DMS53 (cell line): ENCODE data around the gene PSMD12.
"Not testable (repeated sequence)": the region's sequence is repeated elsewhere in the genome, so short reads cannot be mapped to it uniquely, and the experiment has no call there.

Experiments
- DNase-seq: peaks from one replicate; lab custom pipeline; 2025; lab: John Stamatoyannopoulos, UW

The PSMD12 gene

DNA sequence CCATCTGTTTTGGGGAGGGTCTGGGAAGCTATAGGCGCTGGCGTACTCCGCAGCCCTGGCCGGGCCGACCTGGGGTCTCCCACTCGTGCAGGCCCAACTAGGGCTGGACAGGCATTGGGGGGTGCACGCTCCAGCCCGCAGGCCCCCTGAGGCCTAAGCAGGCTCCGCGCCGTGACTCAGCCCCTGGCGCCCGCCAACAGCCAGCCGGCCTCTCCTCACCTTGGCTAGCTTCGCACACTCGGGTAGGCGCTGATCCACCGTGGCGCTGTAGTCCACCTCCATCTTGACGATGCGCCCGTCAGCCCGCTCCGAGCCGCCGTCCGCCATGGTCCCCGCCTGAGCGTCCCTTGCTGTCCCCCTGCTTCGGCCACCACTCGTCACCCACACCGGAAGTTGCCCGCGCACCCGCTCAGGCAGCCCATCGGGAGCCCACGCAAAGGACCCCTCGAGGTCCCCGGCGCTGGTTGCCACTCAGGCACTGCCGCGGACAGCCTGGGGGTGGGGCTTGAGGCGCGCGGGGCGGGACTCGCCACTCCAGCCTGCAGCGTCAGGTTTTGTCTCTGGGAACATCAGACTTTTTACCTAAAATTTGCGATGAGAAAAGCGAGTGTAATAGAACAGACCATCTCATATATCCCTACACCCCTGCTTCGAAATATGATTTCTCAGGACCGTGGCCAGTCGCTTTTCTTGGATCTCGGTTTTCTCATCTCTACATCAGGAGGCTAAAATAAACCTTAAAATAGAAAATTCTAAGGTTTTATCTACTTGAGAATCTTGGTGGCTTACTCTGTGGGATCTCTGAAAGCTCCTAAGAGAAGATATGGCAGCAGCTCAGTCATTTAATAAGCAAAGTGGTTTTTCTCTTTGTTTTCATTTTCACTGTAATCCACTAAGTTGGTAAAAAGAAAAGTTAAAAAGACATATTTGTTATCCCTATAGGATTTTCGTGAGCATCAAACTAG, at the start of gene PSMD12:
PSMD12 (minus strand) TSS at position 385 of the 965 bp plus-strand sequence; CDS start at position 327, 58 bp downstream.
- DNase-seq = peak; percentile 96

DNA sequence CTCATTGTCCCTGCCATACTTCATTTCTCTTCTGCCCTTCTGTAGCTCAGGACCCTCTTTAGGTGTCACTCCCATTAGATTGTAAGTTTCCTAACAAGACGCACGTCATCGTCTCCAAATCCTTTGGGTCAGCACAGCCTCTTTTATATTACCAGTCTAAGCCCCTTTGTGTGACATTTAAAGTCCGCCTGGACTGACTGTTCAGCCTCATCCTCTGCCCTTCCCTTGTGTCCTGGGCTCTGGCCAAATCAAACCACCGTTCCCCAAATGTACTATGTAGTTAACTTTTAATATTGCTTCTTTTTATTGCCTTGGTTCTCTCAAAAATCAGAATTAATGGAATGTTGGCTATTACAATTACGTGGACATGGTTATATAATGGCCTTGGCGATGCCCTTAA, 48.9 kb upstream of the PSMD12 start:
- DNase-seq = no peak

DNA sequence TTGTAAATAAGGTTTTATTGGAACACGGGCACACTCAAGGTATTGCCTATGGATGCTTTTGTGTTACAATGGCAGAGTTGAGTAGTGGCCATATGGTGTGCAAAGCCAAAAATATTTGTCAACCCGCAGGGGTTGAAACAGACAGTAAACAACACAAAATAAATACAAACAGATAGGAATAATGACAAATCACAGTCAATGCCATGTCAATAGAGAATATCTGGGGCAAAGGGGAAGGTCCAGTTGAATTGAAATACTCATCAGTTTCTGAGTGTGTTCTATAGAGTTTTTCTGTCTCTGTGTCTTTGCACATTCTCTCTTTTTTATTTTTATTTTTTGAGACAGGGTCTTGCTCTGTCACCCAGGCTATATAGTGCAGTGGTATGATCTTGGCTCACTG, 48.2 kb upstream of the PSMD12 start:
- no peak for DNase-seq

DNA sequence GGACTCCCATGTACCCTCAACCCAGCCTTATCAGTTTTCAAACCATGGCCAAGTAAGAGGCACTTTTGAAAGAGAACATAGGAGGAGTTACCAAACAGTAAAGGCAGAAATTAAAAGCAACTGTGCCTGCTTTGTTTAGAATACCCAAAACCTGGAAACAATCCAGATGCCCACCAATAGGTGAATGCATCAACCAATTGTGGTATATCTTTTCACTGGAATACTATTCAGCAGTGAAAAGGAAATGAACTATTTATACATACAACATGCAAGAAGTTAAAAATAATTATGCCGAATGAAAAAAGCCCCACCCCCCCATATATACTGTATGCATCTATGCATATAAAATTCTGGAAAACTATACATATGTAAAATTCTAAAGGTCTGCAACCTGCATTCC, 47.8 kb upstream of the PSMD12 start:
- DNase-seq = no peak

GRCh38 chr17:67413388-67413787, 47.0 kb upstream of the PSMD12 start:
- DNase-seq = no peak

GRCh38 chr17:67412941-67413340, 46.6 kb upstream of the PSMD12 start:
- no peak for DNase-seq

- DNase-seq = no peak
Observed at GRCh38 chr17:67412032-67412431, 45.7 kb upstream of the PSMD12 start.

GRCh38 chr17:67411397-67411796, 45.0 kb upstream of the PSMD12 start:
- no peak for DNase-seq

- not testable (repeated sequence) for DNase-seq
Observed at GRCh38 chr17:67408455-67408830, 42.1 kb upstream of the PSMD12 start.

GRCh38 chr17:67403483-67403882, 37.1 kb upstream of the PSMD12 start:
- no peak for DNase-seq

- no peak for DNase-seq
Observed at GRCh38 chr17:67403065-67403464, 36.7 kb upstream of the PSMD12 start.

DNA sequence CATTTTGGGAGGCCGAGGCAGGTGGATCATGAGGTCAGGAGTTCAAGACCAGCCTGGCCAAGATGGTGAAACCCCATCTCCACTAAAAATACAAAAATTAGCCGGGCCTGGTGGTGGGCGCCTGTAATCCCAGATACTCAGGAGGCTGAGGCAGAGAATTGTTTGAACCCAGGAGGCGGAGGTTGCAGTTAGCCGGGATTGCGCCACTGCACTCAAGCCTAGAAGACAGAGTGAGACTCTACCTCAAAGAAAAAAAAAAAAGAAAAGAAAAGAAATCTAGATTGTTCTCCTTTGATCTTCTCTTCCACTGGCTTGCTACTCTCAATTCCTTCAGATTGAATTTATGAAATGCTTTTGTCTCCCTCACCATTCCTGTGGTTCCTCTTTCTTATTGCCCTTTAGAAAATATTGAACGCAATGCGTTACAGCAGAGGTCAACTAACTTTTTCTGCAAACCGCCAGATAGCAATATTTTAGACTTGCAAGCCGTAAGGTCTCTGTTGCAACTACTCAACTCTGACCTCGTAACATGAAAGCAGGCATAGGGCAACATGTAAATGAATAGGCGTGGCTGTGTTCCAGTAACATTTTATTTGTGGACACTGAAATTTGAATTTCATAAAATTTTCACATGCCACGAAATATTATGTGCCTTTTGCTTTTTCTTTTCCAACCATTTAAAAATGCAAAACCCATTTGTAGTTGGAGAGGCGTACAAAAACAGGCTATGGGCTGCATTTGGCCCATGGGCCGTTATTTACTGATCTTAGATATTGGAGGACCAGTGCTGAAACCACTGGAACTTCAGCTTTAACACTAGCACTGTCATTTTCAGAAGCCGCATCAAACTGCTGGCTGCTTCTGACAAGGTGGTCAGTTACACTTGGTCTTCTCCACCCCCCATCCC, 35.5 kb upstream of the PSMD12 start:
- no peak for DNase-seq

GRCh38 chr17:67401106-67401505, 34.7 kb upstream of the PSMD12 start:
- no peak for DNase-seq

GRCh38 chr17:67400193-67400592, 33.8 kb upstream of the PSMD12 start:
- no peak for DNase-seq

DNA sequence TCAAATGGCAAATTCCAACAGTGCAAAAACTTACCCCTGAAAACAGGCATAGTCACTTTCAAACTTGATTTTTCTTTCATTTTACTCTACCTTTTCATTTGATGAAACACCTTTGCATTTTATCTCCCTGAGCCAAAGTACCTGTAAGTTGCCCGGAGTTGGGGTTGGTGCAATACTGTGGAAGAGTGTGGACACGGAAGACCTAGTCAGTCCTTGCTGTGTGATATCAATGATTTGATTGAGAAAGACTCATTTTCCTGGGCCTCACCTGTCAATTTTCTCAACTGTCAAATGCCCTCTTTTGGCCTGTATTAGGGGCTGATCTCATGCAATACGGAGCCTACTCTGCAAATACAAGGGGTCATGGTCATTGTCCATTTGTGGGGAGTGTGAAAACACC, 33.3 kb upstream of the PSMD12 start:
- DNase-seq = no peak

- DNase-seq = no peak
Observed at GRCh38 chr17:67393809-67394397, 27.5 kb upstream of the PSMD12 start.

DNA sequence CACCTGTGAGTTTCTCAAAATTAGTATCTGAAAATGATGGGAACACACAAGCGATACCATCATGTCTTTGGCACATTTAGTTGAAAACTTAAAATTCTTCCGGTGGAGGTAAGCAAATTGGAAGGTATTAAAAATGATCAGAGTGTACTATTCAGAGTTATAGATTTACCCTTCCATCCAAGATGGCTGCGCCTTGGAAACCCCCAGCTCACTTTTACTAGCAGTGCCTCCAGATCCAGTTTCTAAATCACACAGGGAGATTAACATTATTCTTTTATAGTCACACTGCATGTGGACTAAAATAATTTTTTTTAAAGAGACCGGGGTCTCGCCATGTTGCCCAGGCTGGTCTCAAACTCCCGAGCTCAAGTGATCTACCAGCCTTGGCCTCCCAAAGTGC, 25.7 kb upstream of the PSMD12 start:
- no peak for DNase-seq

DNA sequence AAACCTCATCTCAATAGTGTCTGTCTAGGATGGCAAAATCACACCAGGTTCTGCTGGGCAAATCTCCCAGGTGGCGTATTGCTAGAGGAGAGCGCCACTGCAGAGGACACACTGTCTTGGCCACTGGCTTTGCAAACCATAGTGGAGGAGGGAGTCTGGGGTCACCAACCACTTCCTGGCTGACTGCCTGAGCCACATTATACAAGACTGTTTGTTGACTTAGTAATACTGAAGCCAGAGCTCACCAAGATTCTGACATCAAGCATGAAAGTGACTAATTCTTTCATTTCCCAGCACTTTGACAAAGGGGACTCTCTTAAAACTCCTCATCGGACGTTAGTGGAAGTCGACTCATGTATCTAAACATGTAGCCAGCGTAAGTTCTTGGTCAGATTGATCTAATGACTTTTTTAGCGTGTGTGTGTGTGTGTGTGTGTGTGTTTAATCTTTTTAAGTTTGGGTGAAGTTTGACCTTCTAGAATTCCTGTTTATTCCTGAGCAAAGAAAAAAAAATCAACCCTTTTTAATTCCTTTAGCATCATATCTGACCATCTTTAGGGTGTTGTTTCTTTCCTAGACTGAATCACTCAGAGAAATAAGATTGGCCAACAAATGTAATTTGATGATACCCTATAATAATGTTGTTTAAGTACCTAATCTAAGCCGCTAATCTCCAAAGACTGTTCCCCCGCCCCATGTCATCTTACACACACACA, 24.4 kb upstream of the PSMD12 start:
- DNase-seq = peak; percentile 97

- DNase-seq = peak; percentile 98
Observed at GRCh38 chr17:67390006-67390645, 23.7 kb upstream of the PSMD12 start.

GRCh38 chr17:67388986-67389385, 22.6 kb upstream of the PSMD12 start:
- peak; percentile 36 for DNase-seq

- DNase-seq = not testable (repeated sequence)
Observed at GRCh38 chr17:67388536-67388935, 22.2 kb upstream of the PSMD12 start.
